HG03571 (cell line): ENCODE results near the gene SLK.

Source experiments
- ATAC-seq: cut with Tn5 transposase; IDR thresholded peaks from one replicate; pipeline ENCODE4 v1.9.1; 2021; ENCODE audit not compliant: unreplicated experiment

SLK gene

DNA sequence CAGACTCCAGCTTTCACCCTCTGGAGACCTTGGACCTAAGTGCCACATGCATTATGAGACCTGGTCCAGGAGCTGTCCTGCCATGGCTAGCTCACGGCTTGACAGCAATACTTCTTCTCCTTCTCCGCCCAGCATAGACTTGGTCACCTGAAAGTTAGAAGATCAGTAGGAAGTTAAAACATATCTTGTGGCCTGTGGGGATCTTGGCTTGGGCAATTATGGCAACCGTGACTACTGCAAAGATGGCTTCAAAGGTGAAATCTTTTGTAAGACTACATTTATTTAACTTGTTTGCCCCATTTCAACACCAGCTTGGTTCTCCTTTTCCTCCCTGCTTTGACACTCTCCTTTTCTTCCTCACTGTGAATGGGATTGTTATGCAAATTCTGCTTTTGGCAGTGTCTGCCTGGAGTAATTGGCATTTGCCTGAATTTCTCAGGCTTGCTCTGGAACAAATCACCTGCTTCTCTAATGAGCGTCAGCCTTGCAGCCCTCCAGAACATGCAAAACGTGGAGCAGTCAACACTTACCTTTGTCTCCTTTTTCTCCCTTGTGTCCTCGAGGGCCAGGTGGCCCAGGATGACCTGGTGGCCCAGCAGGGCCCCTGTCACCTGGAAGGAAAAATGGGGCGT, 65.3 kb downstream of the SLK start:
- ATAC-seq: no peak

DNA sequence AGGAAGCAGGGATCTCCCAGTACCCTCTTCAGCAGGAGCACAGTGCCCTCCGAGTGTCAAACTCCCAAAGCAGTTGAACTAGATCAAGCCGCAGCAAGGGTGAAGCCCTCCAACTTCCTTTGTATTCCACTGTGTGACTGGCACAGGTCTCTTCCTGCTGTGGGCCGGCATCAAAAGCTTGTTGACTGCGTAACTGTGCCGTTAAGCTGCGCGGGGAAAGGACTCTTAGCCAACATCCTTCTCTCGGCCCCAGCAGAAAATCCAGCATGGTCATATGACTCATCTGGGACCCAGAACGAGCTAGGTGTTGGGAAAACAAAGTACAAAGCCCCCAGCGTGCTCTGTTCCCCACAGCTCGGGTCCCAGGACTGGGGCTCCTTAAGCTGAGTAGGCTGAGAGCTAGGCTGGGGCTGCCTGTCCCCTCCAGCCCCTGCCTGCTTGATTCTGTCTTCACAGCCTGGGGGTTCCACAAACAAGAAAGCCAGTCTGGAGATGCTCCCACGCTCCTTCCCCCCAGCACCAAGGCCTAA, 66.5 kb downstream of the SLK start:
- ATAC-seq: no peak

DNA sequence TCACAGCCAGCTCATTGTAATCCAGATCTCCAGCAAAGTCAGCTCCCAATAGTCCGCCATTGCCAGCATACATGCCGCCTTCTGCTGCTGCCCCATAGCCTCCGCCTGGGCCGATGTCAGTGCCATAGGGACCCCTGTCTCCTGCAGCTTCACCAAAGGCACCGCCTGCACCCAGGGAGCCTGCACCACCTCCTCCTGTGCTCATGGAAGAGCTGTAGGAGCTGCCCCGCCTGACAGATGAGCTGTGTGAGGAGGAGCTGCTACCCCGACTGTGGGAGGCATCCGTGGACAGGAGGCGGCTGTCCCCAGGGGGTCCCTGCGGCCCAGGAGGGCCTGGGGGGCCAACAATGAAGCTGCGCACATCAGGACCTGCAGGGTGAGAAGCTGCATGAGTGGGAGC, 67.0 kb downstream of the SLK start:
- no peak for ATAC-seq

DNA sequence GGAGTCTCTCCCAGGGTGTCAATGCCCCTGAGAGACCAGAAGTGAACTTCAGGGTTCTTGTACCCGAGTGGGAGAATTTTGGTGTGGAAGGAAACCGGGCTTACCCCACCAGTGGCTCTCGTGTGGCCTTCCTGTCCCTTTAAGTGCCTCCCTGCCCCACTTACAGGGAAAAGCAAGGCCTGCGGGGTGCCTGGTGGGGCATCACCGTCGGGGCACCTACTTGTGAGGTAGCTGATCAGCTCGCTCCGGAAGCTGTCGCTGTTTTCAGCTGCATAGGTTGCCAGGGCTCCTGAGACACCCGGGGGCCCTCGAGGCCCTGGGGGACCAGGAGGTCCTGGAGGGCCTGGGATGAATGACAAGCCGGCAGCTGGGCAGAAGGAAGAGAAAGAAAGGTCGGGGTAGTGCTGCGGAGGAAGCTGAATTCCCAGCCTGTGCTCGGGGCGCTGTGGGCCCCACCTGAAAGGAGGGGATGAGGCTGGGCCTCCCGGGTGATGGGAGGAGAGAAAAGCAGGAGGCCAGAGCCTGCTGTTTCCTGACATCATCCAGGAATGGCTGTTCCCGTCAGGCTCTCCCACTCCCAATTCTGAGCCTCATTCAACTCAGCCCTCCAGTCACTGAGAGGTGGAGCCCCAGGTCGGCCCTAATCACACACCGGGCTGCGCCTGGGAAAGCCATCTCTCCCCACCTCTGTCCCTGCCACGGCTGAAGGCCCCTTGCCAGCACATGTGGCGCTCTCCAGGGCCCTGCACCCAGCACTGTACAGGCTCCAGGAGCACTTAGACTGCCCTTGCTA, 67.7 kb downstream of the SLK start:
- no peak for ATAC-seq

DNA sequence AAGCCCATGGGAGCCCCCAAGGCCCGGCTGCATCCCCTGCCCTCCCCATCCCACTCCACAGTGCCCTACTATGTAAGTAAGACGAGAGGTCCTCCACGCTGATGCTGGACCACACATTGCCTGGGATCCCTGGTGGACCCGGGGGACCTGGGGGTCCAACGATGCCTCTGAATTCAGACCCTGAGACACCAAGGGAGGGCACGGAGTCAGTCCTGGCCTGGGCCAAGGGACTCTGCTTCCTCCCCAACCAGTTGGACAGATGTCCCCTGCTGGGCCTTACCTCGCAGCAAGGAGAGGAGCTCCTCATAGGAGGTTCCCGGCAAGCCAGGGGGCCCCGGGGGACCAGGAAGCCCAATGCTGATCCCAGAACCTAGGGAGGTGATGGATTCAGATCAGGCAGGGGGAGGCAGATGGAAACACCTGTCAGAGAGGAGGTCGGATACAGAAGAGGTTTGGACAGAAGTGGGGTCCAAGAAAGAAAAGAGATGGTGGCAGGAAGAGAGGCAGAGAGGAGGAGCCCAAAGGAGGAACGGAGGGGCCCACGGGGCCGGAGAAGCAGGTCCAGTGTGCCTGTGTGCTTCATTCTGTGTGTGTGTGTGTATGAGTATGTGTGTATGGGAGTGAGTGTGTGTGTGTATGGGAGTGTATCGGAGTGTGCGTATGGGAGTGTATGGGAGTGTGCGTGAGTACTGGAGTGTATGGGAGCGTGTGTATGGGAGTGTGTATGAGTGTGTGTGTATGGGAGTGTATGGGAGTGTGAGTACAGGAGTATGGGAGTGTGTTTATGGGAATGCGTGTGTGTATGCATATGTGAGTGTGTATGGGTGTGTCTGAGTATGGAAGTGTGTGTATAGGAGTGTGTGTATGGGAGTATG, 68.5 kb downstream of the SLK start:
- ATAC-seq: no peak

DNA sequence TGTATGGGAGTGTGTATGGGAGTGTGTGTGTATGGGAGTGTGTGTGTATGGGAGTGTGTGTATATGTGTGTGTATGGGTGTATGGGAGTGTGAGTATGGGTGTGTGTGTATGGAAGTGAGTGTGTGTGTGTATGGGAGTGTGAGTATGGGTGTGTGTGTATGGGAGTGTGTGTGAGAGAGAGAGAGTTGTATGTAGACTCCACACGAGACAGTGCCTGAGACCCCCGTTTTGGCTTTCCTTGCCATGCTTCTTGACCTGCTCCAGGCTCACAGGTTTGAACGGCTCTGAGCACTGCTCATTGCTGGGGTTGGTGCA, 69.1 kb downstream of the SLK start:
- no peak for ATAC-seq

DNA sequence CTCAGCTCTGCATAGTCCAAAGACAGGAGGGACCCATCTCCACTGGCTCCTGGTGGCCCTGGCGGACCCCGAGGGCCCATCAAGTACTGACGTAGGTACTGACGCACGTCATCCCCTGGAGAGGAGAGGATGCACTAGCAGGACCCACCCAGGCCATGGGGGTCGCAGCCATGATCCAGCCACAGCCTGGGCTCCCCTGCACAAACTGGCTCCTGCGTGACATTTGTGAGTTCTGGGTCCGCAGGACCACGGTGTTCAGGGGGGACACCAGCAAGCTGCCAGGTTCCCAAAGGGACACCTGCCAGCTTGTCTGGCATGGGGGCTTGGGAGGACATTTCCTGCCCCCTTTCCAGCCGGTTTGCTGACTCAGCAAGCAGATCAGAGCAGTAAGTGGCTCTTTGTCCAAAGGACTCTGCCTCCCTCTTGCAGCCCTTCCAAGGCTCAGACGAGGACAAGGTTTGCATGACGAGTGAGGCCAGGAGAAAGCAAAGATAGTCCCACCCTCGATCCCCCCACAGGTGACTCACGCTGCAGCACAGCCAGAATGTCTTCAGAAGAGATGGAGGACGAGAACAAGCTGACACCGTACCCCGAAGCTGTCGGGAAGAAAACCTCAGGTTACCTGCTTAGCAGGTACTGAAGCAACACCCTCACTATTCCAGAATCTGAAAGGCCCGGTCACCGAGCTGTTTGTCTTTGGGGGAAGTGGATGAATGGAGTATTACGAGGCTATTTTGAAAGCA, 69.7 kb downstream of the SLK start:
- ATAC-seq: no peak

DNA sequence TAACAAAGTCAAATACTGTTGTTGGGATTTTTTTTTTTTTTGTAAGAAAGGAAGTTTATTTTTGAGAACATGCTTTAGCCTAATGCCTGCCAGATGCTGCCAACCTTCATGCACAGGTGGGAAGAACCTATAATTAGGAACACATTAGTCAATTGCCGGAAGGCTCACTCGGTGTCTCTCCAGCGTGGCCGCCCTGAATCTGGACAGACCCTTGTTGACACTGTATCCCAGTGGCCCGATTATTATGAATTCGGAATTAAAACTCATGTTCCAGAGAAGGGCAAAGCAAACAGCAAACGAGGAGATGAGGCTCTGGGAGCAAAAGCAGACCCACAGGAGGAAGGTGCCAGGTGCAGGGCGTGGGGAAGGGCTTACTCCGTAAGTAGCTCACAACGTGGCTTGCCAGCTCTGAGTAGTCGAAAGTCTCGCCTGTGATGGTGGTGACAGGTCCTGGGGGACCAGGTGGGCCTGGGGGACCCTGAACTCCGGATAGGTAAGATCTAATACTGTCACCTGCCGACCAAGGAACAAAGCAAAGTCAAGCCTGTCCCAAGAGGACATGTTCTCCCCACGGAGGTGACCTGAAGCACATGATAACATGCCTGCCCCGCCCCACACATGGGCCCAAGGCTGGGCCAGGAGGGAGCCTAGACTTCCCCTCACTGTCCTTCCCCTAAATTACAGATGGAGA, 70.5 kb downstream of the SLK start:
- no peak for ATAC-seq

DNA sequence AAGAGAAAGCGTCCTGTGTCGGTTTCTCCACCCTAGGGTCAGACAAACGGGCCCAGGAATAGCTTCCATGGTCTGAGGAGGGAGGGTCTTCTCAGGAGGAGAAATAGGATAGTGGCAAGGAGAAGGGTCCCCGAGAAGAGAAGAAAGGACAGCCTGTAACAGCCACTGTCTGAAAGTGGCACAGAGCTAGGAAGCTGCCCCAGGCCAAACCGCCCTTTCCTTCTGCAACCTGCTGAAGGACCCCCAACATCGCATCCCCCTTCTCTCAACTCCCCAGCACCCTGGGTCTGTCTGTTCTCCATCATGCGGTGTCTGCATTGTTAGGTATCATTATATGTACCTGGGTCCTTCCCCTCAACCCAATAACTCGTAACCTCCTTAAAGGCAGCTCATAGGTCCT, 71.6 kb downstream of the SLK start:
- no peak for ATAC-seq

DNA sequence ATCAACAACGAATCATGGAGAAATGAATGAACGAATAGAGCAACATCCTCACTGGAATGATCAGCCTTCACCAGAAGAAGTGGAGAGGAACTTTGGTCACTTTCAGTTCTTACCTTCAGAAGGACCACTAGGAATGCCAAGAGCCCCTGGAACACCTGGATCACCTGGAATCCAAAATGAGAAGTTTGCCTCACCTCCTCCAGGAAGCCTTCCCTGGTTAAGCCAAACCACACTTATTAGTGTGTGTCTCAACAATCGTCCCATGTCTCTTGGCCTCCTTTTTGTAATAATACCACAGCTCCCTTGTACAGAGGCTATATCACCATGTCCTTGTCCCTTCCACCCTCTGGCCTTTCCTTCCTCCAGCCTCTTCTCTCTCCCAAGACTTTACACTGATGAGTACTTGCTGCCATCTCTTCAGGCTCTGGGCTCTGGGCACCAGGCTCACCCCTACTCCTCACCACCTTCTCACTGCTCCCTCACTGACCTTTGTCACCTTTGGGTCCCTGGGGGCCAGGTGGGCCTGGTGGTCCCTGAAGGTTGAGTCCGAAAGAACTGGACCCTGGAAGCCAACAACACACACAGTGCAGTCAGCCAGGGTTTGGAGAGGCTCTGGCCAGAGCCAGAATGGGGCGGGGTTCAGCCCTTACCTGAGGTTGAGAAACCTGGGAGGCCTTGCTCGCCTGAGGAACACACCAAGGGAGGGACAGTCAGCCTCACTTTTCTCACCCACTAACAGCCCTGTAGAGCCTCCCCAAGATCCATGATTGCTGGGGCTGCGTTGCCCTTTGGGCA, 72.2 kb downstream of the SLK start:
- ATAC-seq: no peak

DNA sequence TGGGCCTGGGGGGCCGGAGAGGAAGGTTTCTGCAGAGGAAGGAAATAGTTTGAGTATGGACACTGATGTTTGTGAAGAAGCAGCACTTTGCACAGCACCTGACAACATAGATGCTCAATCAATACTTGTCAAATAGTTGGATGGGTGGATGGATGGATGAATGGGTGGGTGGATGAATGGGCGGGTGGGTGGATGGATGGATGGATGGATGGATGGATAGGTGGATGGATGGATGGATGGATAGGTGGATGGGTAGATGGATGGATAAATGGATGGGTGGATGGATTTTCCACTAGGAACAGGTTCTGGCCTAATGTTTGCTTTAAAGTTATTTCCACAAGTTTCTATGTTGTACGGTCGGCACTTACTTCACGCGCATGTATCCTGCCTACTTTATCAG, 73.4 kb downstream of the SLK start:
- ATAC-seq: no peak

DNA sequence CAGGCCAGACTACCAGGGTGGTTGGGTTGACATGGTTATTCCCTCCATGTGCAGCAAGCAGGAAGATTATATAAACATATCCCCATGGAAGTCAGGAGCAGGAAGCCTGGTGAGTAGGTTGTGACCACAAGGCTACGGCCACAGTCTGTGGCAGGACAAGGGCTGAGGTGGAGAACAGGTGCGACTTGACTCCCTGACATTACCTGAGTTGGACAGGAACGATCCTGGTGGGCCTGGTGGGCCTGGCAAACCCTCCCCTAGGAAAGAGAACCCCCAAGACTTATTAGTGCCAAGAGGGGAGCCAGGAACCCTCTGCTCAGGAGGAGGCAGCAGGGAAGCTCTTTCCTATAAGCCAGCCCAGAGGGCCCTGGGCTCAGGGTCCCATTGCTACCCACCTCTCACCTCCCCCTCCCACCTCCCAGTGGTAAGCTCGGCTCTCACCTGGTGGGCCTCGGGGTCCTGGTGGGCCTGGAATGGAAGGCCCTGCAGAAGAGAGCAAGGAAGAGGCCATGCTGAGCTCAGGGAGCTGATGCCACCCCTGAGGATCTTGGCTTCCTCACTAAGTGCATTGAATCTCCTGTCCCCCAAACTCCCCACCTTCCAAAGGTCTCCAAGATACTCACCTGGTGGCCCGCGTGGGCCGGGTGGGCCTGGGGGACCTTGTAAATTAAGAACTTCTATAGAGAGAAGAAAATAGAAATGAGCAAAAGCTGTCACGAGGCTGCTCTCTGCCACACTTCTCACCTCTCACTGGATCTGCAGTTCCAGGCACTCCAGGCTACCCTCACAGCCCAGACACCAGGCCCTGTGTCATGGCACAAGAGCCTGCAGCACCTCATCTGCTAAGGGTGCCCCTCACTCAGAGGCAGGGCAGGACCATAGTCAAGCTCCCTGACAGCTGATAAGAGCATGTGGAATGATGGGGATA, 74.2 kb downstream of the SLK start:
- no peak for ATAC-seq

DNA sequence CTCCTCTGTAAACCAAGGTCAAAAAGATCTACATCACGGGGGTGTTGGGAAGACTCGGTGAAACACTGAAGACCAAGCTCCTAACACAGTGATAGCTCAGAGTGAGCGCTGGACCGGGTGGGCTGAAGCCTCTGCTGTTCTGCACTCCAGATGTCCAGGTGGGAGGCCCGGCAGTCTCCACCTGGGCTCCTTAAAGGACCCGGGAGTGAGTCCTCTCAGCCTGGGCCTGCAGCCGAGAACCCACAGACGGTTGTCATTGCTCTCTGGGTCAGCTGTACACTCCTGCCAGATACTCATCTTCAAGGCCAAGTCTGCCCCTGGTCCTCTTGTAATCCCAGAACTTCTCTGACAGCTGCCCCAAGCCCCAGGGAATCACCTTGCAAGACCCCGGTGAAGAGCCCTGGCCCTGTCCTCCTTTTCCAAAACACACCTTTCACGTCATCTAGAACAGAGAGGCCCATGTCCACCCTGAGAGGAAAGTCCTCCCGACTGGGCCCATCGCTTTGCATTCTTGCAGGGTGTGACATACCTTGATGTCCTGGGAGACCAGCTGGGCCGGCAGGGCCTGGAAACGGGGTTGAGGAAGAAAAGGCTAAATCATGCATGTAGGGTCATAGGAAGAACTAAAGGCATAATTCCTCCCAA, 75.1 kb downstream of the SLK start:
- no peak for ATAC-seq

DNA sequence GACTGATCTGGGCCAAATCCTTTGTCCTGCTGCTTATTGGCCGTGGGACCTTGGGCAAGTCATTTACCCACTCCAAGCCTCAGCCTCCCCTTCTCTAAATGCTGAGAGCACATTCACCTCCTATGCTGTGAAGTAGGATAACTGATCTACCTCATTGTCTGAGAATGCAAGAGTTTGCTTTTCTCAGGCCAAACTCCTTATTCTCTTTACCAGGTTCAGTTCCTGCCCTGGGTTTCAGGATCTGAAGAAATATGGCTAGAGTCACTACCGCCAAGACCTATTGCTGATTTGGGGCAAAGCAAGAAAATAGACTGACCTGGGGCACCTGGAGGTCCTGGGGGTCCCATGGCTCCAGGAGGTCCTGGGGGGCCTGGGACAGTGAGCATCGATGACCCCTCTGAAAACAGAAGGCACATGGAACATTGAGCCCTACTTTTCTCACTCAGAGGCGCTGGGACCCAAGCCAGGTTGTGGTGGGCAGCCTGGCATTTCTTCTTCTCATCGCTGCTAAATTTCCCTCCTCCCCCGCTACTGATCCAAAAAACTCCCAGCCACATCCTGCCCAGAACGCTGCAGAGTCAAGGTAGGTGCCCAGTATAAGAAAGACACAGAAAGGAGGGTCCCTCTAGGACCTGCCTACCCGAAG, 76.4 kb downstream of the SLK start:
- ATAC-seq: no peak

DNA sequence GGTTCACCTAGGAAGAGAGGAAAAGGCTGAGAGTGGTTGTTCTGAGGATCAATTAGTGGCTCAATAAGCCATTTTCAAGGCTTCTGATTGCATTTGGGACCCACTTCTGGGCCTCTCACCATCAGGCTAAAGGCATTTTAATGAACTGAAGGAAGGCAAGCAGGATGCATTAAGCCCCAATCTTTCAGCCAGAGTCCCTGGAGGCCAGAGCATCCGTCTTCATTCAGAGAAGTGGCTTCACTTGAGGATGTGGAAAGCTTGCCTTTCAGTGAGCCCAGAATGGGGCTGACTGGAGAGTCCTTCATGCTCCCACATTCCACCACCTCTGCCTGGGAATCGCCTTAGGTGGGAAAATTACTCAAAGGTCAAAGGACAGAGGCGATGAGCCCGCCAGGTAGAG, 76.9 kb downstream of the SLK start:
- no peak for ATAC-seq

DNA sequence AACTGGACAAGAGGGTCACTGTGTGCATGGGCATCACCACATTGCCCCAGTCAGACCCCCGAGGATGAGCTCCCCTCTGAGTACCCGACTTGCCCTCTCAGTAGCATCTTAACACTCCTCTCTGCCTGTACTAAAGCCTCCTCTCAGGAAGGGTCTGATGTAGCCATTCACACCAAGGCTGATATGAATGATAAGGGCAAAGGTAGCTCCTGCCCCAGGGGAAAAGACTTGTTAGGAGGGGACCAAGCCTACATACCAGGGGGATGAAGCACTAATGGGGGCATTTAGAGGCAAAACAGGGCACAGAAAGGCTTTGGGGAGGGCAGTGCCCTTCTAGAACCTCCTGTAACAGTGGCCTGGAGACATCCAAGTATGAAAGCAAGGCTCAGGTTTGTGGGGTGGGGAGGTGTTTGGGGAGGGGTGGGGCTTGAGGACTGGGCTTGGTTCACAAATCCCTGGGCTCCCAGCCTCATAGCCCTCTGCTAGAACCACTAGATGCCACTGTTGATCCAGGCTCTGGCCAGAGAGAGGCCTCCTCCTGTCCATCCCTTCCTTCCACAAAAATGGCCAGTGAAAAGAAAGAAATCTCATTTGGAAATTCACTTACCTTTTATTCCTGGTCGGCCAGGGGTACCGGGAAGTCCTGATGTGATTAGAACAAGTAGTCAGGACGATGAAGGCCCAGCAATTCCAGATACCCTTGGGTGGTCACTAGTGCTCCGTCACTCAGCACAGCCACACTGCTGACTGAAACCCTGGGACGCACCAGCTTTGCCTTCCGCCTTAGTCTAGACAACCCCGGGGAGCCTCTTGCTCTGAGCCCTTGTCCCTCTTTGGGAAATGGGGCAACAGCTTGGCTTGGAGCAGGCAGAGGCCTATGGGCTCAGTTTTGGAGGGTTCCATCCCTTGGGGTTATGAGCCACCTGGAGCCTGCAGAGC, 78.5 kb downstream of the SLK start:
- ATAC-seq: no peak

DNA sequence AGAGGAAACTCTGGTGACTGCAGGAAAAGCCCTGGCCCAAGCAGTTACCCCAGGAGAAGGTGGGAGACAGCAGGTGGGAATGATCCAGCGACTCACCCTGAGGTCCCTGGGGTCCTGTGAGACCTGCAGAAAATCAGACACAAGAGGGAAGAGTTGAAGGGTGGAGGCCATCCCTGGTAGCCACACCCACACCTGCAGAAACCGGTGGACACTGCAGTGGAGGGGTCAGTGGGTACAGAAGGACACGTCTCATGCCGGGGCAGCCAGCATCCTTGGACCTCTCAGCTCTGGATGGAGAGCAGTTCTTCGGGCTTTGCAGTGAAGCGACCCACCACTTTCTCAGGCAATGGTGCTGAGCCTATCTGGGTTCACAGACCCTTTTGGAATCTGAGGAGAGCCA, 79.7 kb downstream of the SLK start:
- no peak for ATAC-seq
